PC-3 (cell line): ENCODE measurements around the gene CCNK. TPM values are rescaled to one million over a fixed set of nuclear protein-coding genes. Genes with fewer than 3 reads are reported as not detected.

ENCODE experiments used
- ATAC-seq: fragments of 200-7000 bp; cut with Tn5 transposase; 2 replicates; pipeline ENCODE4 v1.9.1; 2020; ENCODE audit warnings: mild to moderate bottlenecking, moderate library complexity
- BruUV-seq: library from RNA; stranded (reverse); fragments of 400-500 nt; replicated peaks from 2 replicates; lab custom pipeline; 2021; lab: Mats Ljungman, UMichigan
- CTCF ChIA-PET: fragments of 300-600 bp; sonication (Branson Sonifier 250); formaldehyde crosslinking; loops from one replicate; lab custom pipeline; 2022; ENCODE audit warnings: antibody characterized with exemption; lab: Charles Lee
- POLR2A ChIA-PET: fragments of 300-600 bp; sonication (Branson Sonifier 250); formaldehyde crosslinking; loops from one replicate; lab custom pipeline; 2022; ENCODE audit warnings: antibody characterized with exemption; ENCODE audit not compliant: unreplicated experiment; lab: Charles Lee
- DNase-seq: peaks from one replicate; pipeline ENCODE4 v3.0.0-alpha.2; 2015
- H2AFZ ChIP-seq: fragments of 300-600 bp; sonication (generic); 2 replicates; pipeline ENCODE4 v1.6.0; 2016; ENCODE audit warnings: antibody characterized with exemption, low read length
- H3F3A ChIP-seq: fragments of 300-600 bp; sonication (generic); one replicate; pipeline ENCODE4 v1.6.0; 2017; ENCODE audit warnings: antibody characterized with exemption, low read length, control low read depth, mild to moderate bottlenecking; ENCODE audit not compliant: unreplicated experiment
- H3K27ac ChIP-seq: fragments of 300-600 bp; sonication (generic); 2 replicates; pipeline ENCODE4 v1.5.1; 2016; ENCODE audit warnings: mild to moderate bottlenecking, low read length
- H3K27me3 ChIP-seq: fragments of 300-600 bp; sonication (generic); 2 replicates; pipeline ENCODE4 v1.6.1; 2016; ENCODE audit warnings: low read length, mixed read lengths
- H3K36me3 ChIP-seq: fragments of 300-600 bp; sonication (generic); 2 replicates; pipeline ENCODE4 v1.6.1; 2016; ENCODE audit warnings: low read depth, mixed run types, low read length, mixed read lengths
- H3K4me1 ChIP-seq: fragments of 300-600 bp; sonication (generic); 2 replicates; pipeline ENCODE4 v1.5.1; 2016; ENCODE audit warnings: low read length; ENCODE audit not compliant: insufficient read depth
- H3K4me2 ChIP-seq: fragments of 300-600 bp; sonication (generic); 2 replicates; pipeline ENCODE4 v1.6.0; 2016; ENCODE audit warnings: low read length
- H3K4me3 ChIP-seq: fragments of 300-600 bp; sonication (generic); 2 replicates; pipeline ENCODE4 v1.5.1; 2016; ENCODE audit warnings: mild to moderate bottlenecking, low read length, mixed read lengths
- H3K79me2 ChIP-seq: fragments of 300-600 bp; sonication (generic); 2 replicates; pipeline ENCODE4 v1.6.1; 2017; ENCODE audit warnings: low read length, mixed read lengths
- H3K9ac ChIP-seq: fragments of 300-600 bp; sonication (generic); 2 replicates; pipeline ENCODE4 v1.6.0; 2016; ENCODE audit warnings: mild to moderate bottlenecking, low read length
- H3K9me2 ChIP-seq: fragments of 300-600 bp; sonication (generic); replicated peaks from 2 replicates; pipeline ENCODE4 v1.6.1; 2016; ENCODE audit warnings: mixed run types, low read length, mixed read lengths
- H3K9me3 ChIP-seq: fragments of 300-600 bp; sonication (generic); 2 replicates; pipeline ENCODE4 v1.6.1; 2016; ENCODE audit warnings: low read length, mixed read lengths
- H4K20me1 ChIP-seq: fragments of 300-600 bp; sonication (generic); 2 replicates; pipeline ENCODE4 v1.6.1; 2016; ENCODE audit warnings: low read length, mixed read lengths
- EZH2 ChIP-seq: fragments of 300-600 bp; sonication (generic); IDR thresholded peaks from one replicate; pipeline ENCODE4 v1.6.1; 2017; ENCODE audit warnings: antibody characterized with exemption, mild to moderate bottlenecking, low read length; ENCODE audit not compliant: unreplicated experiment
- EZH2phosphoT487 ChIP-seq: fragments of 300-600 bp; sonication (generic); IDR thresholded peaks from 2 replicates; pipeline ENCODE4 v1.6.1; 2018; ENCODE audit warnings: mild to moderate bottlenecking, antibody characterized with exemption, low read length, borderline replicate concordance
- intact Hi-C: fragments of 100-400 bp; cut with micrococcal nuclease; formaldehyde crosslinking; loops from 2 replicates; pipeline ENCODE4 v1.9.0; 2023
- total RNA-seq: library from RNA; depleted of rRNA; stranded (reverse); fragments of >200 nt; gene quantifications from 2 replicates; pipeline ENCODE4 v1.2.3, GENCODE V29; 2014
- TF ChIP-seq, protein P1 (sequence below): fragments of 300-600 bp; sonication (generic); conservative IDR thresholded peaks from 2 replicates; pipeline ENCODE4 v1.5.1; 2017; ENCODE audit warnings: antibody characterized with exemption, low read depth, mild to moderate bottlenecking, low read length

The CCNK gene
- total RNA-seq, 1 experiment from 2014 or later: 26.2 TPM

DNA sequence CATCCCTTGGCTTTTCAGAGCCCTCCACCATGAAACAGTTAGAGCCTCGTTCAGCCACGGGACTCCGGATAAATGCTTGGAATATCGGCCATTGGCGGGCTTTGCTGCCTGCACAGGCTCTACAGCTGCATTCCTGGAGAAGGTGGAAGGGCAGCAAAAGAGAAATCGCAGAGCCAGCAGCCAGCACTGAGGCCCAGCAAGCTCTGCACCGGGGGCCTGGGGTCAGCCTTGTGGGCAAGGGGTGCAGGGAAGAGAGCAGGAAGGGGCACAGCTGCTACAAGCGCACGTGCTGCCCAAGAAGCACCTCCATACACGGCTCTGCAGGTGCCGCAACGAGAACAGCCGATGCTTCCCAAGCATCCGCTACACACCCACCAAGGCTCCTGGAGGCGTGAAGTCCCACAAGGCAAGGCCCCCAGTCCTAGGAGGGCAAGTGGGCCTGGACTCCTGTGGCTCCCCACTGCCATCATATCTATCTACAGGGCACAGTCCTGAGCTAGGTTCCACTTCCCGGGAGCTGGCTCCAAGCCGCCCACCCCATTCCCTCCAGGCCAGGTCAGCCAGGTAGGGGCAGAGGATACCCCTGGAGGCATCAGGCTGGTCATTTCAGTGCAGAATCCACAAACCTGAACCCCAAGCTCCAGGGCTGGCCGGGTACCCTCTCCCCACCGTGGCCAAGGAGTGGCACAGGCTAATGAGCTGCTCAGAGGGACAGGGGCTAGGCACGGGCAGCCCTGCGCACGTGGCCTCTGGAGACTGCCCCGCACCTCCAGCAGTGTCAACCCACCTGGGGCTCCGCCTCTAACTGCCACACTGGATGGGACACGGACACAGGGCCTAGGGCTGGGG, 40.2 kb downstream of the CCNK start:
- Histone ChIP-seq H3K9me2 (no peaks in the 10 kb centered on the region), H3K79me2 (peaks cover 32% of the 10 kb centered on the region), H3K27ac (no peak overlapping the region), H4K20me1 (peaks cover 6% of the 10 kb centered on the region), H2AFZ (no peak overlapping the region), H3K9ac (no peak overlapping the region), H3K36me3 (no peaks in the 10 kb centered on the region), H3K4me1 (peaks cover 41% of the 10 kb centered on the region), H3K27me3 (no peaks in the 10 kb centered on the region), H3K4me2 (no peak overlapping the region), H3K9me3 (no peaks in the 10 kb centered on the region), H3K4me3 (no peak overlapping the region), H3F3A (no peaks in the 10 kb centered on the region)
- intact Hi-C loops: loop anchor here (5.0 kb wide), 1 partner anchor 41 kb away; no protein-coding TSS in a partner anchor
- DNase-seq (no peak), ATAC-seq (no peak)
- ChIA-PET CTCF (no interaction called here), POLR2A (no interaction called here)
- TF ChIP-seq, protein P1, sequence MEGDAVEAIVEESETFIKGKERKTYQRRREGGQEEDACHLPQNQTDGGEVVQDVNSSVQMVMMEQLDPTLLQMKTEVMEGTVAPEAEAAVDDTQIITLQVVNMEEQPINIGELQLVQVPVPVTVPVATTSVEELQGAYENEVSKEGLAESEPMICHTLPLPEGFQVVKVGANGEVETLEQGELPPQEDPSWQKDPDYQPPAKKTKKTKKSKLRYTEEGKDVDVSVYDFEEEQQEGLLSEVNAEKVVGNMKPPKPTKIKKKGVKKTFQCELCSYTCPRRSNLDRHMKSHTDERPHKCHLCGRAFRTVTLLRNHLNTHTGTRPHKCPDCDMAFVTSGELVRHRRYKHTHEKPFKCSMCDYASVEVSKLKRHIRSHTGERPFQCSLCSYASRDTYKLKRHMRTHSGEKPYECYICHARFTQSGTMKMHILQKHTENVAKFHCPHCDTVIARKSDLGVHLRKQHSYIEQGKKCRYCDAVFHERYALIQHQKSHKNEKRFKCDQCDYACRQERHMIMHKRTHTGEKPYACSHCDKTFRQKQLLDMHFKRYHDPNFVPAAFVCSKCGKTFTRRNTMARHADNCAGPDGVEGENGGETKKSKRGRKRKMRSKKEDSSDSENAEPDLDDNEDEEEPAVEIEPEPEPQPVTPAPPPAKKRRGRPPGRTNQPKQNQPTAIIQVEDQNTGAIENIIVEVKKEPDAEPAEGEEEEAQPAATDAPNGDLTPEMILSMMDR: no peak
- no peak for TF ChIP-seq EZH2phosphoT487
- TF ChIP-seq EZH2: no peak
- no TSS peak for BruUV-seq

DNA sequence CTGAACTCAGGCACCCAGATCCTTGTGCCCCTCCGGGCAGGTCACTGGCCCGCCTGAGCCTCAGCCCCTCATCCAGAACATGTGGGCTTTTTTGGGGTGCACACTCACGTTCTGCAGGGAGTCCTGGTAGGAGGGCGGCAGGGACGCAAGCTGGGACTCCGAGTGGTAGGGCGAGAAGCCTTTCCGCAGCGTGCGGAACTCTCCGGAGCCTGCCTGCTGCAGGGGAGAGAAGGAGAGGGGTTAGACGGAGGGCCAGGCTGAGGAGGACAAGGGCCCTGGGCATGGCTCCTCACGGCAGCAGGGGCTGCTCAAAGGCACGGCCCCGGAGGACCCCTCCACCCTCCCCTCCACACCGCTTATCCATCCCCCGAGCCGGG, 40.8 kb downstream of the CCNK start:
- Histone ChIP-seq H3K27me3 (no peaks in the 10 kb centered on the region), H4K20me1 (peaks cover 6% of the 10 kb centered on the region), H3K9ac (no peak overlapping the region), H3F3A (no peaks in the 10 kb centered on the region), H3K4me3 (no peak overlapping the region), H3K36me3 (no peaks in the 10 kb centered on the region), H3K9me2 (no peaks in the 10 kb centered on the region), H3K4me2 (0 out of 2 replicates have a peak overlapping the region, but pooled peaks have one; percentile 18), H3K79me2 (peaks cover 32% of the 10 kb centered on the region), H3K27ac (no peak overlapping the region), H3K4me1 (peaks cover 41% of the 10 kb centered on the region), H3K9me3 (no peaks in the 10 kb centered on the region), H2AFZ (no peak overlapping the region)
- CTCF ChIA-PET: no interaction called here
- ATAC-seq (no peak), DNase-seq (no peak)
- POLR2A ChIA-PET: no interaction called here
- BruUV-seq: no TSS peak
- TF ChIP-seq EZH2phosphoT487: no peak
- no peak for TF ChIP-seq EZH2
- TF ChIP-seq, protein P1: no peak
- intact Hi-C loops: loop anchor here (5.0 kb wide), 1 partner anchor 40 kb away; no protein-coding TSS in a partner anchor

GRCh38 chr14:99522457-99522891, 41.3 kb downstream of the CCNK start:
- Histone ChIP-seq H3K4me3 (no peak overlapping the region), H3K9me2 (no peaks in the 10 kb centered on the region), H2AFZ (no peak overlapping the region), H3F3A (no peaks in the 10 kb centered on the region), H3K4me2 (peak overlapping the region; percentile 50), H3K36me3 (no peaks in the 10 kb centered on the region), H4K20me1 (peaks cover 6% of the 10 kb centered on the region), H3K79me2 (peaks cover 31% of the 10 kb centered on the region), H3K9ac (0 out of 2 replicates have a peak overlapping the region, but pooled peaks have one; percentile 23), H3K27ac (peak overlapping the region; percentile 5; the same call in 1 of the 2 replicates), H3K27me3 (no peaks in the 10 kb centered on the region), H3K4me1 (peaks cover 41% of the 10 kb centered on the region), H3K9me3 (no peaks in the 10 kb centered on the region)
- TF ChIP-seq, protein P1: no peak
- no peak for TF ChIP-seq EZH2phosphoT487
- TF ChIP-seq EZH2: no peak
- POLR2A ChIA-PET: no interaction called here
- DNase-seq (peak; percentile 60), ATAC-seq (peak; percentile 65)
- CTCF ChIA-PET: no interaction called here
- BruUV-seq: no TSS peak
- intact Hi-C loops: loop anchor here (5.0 kb wide), 1 partner anchor 40 kb away; no protein-coding TSS in a partner anchor
